Measurements from ENCODE around the gene SLC16A4.

DNA sequence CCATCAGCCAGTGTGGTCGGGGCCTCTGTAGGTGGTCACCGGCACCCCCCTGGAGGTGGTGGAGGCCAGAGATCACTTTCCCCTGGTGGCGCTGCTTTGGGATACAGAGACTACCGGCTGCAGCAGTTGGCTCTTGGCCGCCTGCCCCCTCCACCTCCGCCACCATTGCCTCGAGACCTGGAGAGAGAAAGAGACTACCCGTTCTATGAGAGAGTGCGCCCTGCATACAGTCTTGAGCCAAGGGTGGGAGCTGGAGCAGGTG, 50.7 kb downstream of the SLC16A4 start:
- TF ChIP-seq CTCF (IDR thresholded peaks at IDR 0.05) (no peak), POLR2A (IDR thresholded peaks at IDR 0.05) (no peak), POLR2AphosphoS5 (IDR thresholded peaks at IDR 0.05; ENCODE audit: insufficient read depth in 1 of 2, low read depth in 1 of 2) (no peak)

All from vagina (tissue), 2 donors.